Dedifferentiated amniotic fluid mesenchymal stem cell (primary cell): Measurements from ENCODE around the gene ABCA2.

Experiments used
- DNase-seq: peaks from one replicate; pipeline ENCODE4 v3.0.0-alpha.2; 2016; ENCODE audit errors: extremely low spot score

The ABCA2 gene

GRCh38 chr9:136962701-136963248 is 65.3 kb downstream of the ABCA2 start:
- DNase-seq = no peak

GRCh38 chr9:136962163-136962562 is 65.9 kb downstream of the ABCA2 start:
- no peak for DNase-seq

GRCh38 chr9:136961279-136962065 is 66.6 kb downstream of the ABCA2 start:
- no peak for DNase-seq

- no peak for DNase-seq
Observed at GRCh38 chr9:136960938-136961275, 67.1 kb downstream of the ABCA2 start.

GRCh38 chr9:136960212-136960937 is 67.7 kb downstream of the ABCA2 start:
- no peak for DNase-seq

DNA sequence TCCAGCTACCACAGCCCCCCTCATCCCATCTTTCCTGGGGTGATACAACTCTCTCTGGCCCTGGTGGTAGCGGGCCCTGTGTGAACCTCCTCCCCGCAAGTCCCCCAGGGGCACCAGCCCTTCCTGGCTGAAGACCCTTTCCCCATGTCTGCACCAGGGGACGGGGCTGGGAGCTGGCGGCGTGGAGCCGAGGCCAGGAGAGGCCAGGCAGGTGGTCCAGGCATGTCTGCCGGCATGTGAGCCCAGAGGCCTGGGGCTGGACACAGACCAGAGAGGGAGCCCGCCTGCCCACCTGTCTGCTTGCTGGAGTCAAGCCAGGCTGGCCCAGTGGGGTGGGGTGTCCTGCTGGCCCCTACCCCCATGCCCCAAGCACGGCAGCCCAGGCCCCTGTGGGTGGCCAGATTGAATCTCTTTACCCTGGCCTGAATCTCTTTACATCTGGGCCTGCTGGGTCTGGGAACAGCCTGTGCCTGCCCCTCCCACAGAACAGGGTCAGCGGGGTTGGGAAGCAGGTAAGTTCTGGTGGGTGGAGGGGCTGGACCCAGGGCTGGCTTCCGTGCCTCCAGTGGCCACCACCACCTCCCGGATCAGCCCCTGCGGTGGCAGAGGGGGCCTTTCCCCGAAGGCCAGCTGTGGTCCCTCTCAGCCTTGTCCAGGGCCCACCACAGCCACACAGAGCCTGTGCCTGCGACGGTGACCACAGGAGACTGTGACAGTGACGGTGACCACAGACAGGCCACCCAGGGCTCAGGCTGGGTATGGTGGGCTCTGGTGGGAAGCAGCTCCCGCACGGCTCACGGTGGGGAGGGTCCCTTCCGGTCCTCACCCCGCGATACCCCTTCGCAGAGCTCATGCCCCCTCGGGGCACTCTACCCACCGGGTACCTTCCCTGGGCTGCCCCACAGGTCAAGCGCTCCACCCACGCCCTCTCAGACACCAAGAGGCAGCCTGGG is 68.9 kb downstream of the ABCA2 start:
- DNase-seq = no peak

DNA sequence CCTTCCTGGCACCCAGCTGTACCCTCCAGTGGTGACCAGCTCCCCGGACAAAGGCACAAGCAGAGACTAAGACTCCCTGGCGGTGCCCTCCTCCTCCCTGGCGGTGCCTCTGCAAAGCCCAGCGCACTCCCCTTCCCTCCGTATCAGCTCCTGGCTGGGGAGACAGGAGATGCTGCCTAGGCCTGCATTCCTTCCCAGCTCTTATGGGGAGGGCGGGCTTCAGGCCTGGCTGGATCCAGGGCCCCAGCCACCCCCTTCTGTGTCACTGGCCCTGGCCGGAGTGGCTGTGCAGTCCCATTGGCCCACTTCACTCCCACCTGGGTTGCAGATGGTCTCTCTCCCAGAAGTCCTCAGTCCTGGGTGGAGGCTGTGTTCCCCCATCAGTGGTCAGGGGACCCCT is 69.6 kb downstream of the ABCA2 start:
- no peak for DNase-seq

GRCh38 chr9:136957901-136958300 is 70.1 kb downstream of the ABCA2 start:
- DNase-seq = no peak

- no peak for DNase-seq
Observed at GRCh38 chr9:136957461-136957860, 70.6 kb downstream of the ABCA2 start.
